Fibroblast of lung (primary cell): ENCODE data around the gene TMPRSS2. TPM values are rescaled to one million over a fixed set of nuclear protein-coding genes. Genes with fewer than 3 reads are reported as not detected.
"Not testable (repeated sequence)": the region's sequence is repeated elsewhere in the genome, so short reads cannot be mapped to it uniquely, and the experiment has no call there.

Experiments
- DNase-seq, 2 donors: peaks; one replicate each; pipeline versions ENCODE4 v3.0.0 to v3.0.0-alpha.2; 2010; ENCODE audit warnings: low read depth in 2 of 2
- H2AFZ ChIP-seq: 2 replicates; pipeline ENCODE4 v1.5.1; 2012; ENCODE audit warnings: low read length, control low read depth, inconsistent platforms
- H3K27ac ChIP-seq: 2 replicates; pipeline ENCODE4 v1.5.1; 2011; ENCODE audit warnings: low read length, control low read depth; ENCODE audit not compliant: insufficient read depth
- H3K27me3 ChIP-seq: 2 replicates; pipeline ENCODE4 v1.5.1; 2011; ENCODE audit warnings: mild to moderate bottlenecking, low read length; ENCODE audit not compliant: control insufficient read depth, insufficient read depth
- H3K36me3 ChIP-seq: 2 replicates; pipeline ENCODE4 v1.5.1; 2011; ENCODE audit warnings: low read length; ENCODE audit not compliant: control insufficient read depth, insufficient read depth
- H3K4me1 ChIP-seq: 2 replicates; pipeline ENCODE4 v1.5.1; 2011; ENCODE audit warnings: low read length; ENCODE audit not compliant: control insufficient read depth, insufficient read depth; ENCODE audit errors: extremely low read depth
- H3K4me2 ChIP-seq: 2 replicates; pipeline ENCODE4 v1.5.1; 2011; ENCODE audit warnings: low read length, control low read depth; ENCODE audit not compliant: insufficient read depth; ENCODE audit errors: extremely low read depth
- H3K4me3 ChIP-seq, 4 experiments: fragments of 200-600 bp in 1 of 4; sonication (generic) in 1 of 4; replicated peaks in 1 of 4; 2 replicates each; pipeline ENCODE4 v1.5.1; 2011 to 2016; ENCODE audit warnings: low read length in 4 of 4, low read depth in 3 of 4, mild to moderate bottlenecking in 3 of 4, control low read depth in 2 of 4, inconsistent platforms in 1 of 4, mixed read lengths in 1 of 4; ENCODE audit not compliant: insufficient read depth in 1 of 4; ENCODE audit errors: control extremely low read depth in 1 of 4
- H3K79me2 ChIP-seq: 2 replicates; pipeline ENCODE4 v1.5.1; 2012; ENCODE audit warnings: mild to moderate bottlenecking, low read length, inconsistent platforms; ENCODE audit not compliant: control insufficient read depth, insufficient read depth
- H3K9ac ChIP-seq: 2 replicates; pipeline ENCODE4 v1.5.1; 2011; ENCODE audit warnings: mild to moderate bottlenecking, low read length, control low read depth; ENCODE audit not compliant: insufficient read depth
- H3K9me3 ChIP-seq: 2 replicates; pipeline ENCODE4 v1.5.1; 2012; ENCODE audit warnings: low read depth, low read length; ENCODE audit not compliant: control insufficient read depth, insufficient read depth
- H4K20me1 ChIP-seq: 2 replicates; pipeline ENCODE4 v1.5.1; 2011; ENCODE audit warnings: low read length; ENCODE audit not compliant: control insufficient read depth, insufficient read depth; ENCODE audit errors: extremely low read depth
- CTCF ChIP-seq, 2 donors: IDR thresholded peaks in 1 of 2; conservative IDR thresholded peaks in 1 of 2; 1 replicate in 1 of 2; 2 replicates in 1 of 2; pipeline ENCODE4 v1.5.1; 2011 to 2012; ENCODE audit warnings: low read length in 2 of 2, control low read depth in 1 of 2, inconsistent platforms in 1 of 2, low read depth in 1 of 2, mild to moderate bottlenecking in 1 of 2
- EZH2 ChIP-seq: IDR thresholded peaks from 2 replicates; pipeline ENCODE4 v1.5.1; 2012; ENCODE audit warnings: low read length, control low read depth, mild to moderate bottlenecking; ENCODE audit errors: missing control alignments
- polyA plus RNA-seq, 2 donors: library from polyadenylated mRNA; depleted of rRNA in 1 of 2; stranded (reverse) in 1 of 2; unstranded in 1 of 2; fragments of >200 nt; gene quantifications; 2 replicates each; pipeline ENCODE4 v1.2.1, GENCODE V29; 2011 to 2012; ENCODE audit warnings: missing spikeins in 1 of 2
- total RNA-seq: library from RNA; depleted of rRNA; stranded (reverse); fragments of >200 nt; gene quantifications from 2 replicates; pipeline ENCODE4 v1.2.1, GENCODE V29; 2014

The TMPRSS2 gene
- total and polyA plus RNA-seq, 2 donors (not counting 1 experiment from before 2014, with no cell fraction given), result 0.17 TPM; not detected in 1

GRCh38 chr21:41425954-41426675 is 81.8 kb downstream of the TMPRSS2 start, which contains the start of gene MX1:
Gene MX1, plus strand, starts transcription at chr21:41426239. Its CDS starts 5,832 bp downstream, at chr21:41432071.
- Histone ChIP-seq H2AFZ (peak within 1 kb of the TSS; percentile 81), H3K4me2 (peak within 1 kb of the TSS; percentile 80), H3K27me3 (no peaks in the 10 kb centered on the region), H3K4me1 (no peaks in the 10 kb centered on the region), H3K9ac (peak within 1 kb of the TSS; percentile 59), H3K4me3 (peak within 1 kb of the TSS; percentile 54 to 70 (median 57)), H3K9me3 (no peaks in the 10 kb centered on the region), H3K27ac (no peak within 1 kb of the TSS), H4K20me1 (no peaks in the 10 kb centered on the region), H3K79me2 (no peaks in the 10 kb centered on the region), H3K36me3 (no peaks in the 10 kb centered on the region)
- DNase-seq, result peak; percentile 36 to 47
- no peak for TF ChIP-seq EZH2
- no peak for TF ChIP-seq CTCF (conservative IDR thresholded peaks at IDR 0.05 in 1 of 2, IDR thresholded peaks at IDR 0.05 in 1 of 2; ENCODE audit: low read depth in 1 of 2, low read length in 2 of 2)

DNA sequence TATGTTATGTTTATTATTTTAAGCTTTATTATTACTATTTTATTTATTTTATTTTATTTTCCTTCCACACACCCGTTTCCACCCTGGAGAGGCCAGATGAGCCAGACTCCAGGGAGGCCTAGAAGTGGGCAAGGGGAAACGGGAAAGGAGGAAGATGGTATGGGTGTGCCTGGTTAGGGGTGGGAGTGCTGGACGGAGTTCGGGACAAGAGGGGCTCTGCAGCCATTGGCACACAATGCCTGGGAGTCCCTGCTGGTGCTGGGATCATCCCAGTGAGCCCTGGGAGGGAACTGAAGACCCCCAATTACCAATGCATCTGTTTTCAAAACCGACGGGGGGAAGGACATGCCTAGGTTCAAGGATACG is 82.4 kb downstream of the TMPRSS2 start:
- Histone ChIP-seq H3K4me3 (peak overlapping the region; percentile 54 to 70 (median 57)), H4K20me1 (no peaks in the 10 kb centered on the region), H3K36me3 (no peaks in the 10 kb centered on the region), H3K4me1 (no peaks in the 10 kb centered on the region), H3K27ac (no peak overlapping the region), H3K9me3 (no peaks in the 10 kb centered on the region), H3K79me2 (no peaks in the 10 kb centered on the region), H3K27me3 (no peaks in the 10 kb centered on the region), H3K9ac (peak overlapping the region; percentile 59), H3K4me2 (peak overlapping the region; percentile 80), H2AFZ (peak overlapping the region; percentile 81)
- no peak for DNase-seq
- no peak for TF ChIP-seq CTCF (conservative IDR thresholded peaks at IDR 0.05 in 1 of 2, IDR thresholded peaks at IDR 0.05 in 1 of 2; ENCODE audit: low read depth in 1 of 2, low read length in 2 of 2)
- TF ChIP-seq EZH2, result no peak

- H3K9ac ChIP-seq, H3K27ac ChIP-seq, H3K9me3 ChIP-seq, H3K4me1 ChIP-seq, H3K36me3 ChIP-seq, H3K27me3 ChIP-seq, H4K20me1 ChIP-seq, DNase-seq, H3K4me2 ChIP-seq, H2AFZ ChIP-seq, H3K79me2 ChIP-seq, H3K4me3 ChIP-seq: not testable (repeated sequence)
Measured at GRCh38 chr21:41423305-41423636, 84.7 kb downstream of the TMPRSS2 start.
